BLaER1 (cell line): ENCODE results near the gene AKAP7.
A peak's percentile ranks its signal among the peaks of the same experiment; 100 is the strongest.

Experiments
- H3K27ac ChIP-seq: shearing (Covaris generic); formaldehyde crosslinking; 2 replicates; pipeline ENCODE4 v1.8.1; 2022
- H3K27me3 ChIP-seq: shearing (Covaris generic); formaldehyde crosslinking; 2 replicates; pipeline ENCODE4 v1.8.1; 2022
- H3K36me3 ChIP-seq: shearing (Covaris generic); formaldehyde crosslinking; 2 replicates; pipeline ENCODE4 v1.8.1; 2022
- H3K4me1 ChIP-seq: shearing (Covaris generic); formaldehyde crosslinking; 2 replicates; pipeline ENCODE4 v1.8.1; 2022
- H3K4me2 ChIP-seq: shearing (Covaris generic); formaldehyde crosslinking; 2 replicates; pipeline ENCODE4 v1.8.1; 2022
- H3K4me3 ChIP-seq: shearing (Covaris generic); formaldehyde crosslinking; 2 replicates; pipeline ENCODE4 v1.8.1; 2022
- H3K9ac ChIP-seq: shearing (Covaris generic); formaldehyde crosslinking; 2 replicates; pipeline ENCODE4 v1.8.1; 2022
- H3K9me3 ChIP-seq: shearing (Covaris generic); formaldehyde crosslinking; 2 replicates; pipeline ENCODE4 v1.8.1; 2022
- H4K20me1 ChIP-seq: shearing (Covaris generic); formaldehyde crosslinking; 2 replicates; pipeline ENCODE4 v1.8.1; 2022
- Cebpa-rat ChIP-seq: shearing (Covaris generic); IDR thresholded peaks from 2 replicates; pipeline ENCODE4 v1.8.1; 2022

The AKAP7 gene

DNA sequence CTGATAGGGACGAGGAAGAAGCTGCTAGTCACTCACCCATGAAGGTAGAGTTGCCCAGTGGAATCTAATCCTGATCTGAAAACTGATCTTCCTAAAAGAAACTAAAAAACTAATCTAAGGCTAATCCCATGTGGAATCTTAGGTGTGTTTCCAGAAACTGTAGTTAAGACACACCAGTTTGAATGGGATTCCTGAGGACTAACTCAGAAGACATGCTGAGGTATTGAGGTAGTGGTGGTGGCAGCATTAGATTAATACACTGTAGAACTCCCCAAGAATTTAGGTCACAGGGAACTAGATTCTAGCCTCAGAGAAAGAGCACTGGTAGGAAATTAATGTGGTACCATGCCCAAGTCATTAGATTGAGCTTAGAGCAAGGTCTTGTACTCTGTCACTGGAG is 19.6 kb upstream of the AKAP7 start:
- Histone ChIP-seq H3K4me3 (no peak overlapping the region), H3K27ac (no peak overlapping the region), H4K20me1 (no peaks in the 10 kb centered on the region), H3K4me2 (no peak overlapping the region), H3K36me3 (no peaks in the 10 kb centered on the region), H3K27me3 (no peaks in the 10 kb centered on the region), H3K4me1 (peaks cover 9% of the 10 kb centered on the region; the same call in 1 of the 2 replicates), H3K9me3 (no peaks in the 10 kb centered on the region), H3K9ac (no peak overlapping the region)
- no peak for TF ChIP-seq Cebpa-rat

DNA sequence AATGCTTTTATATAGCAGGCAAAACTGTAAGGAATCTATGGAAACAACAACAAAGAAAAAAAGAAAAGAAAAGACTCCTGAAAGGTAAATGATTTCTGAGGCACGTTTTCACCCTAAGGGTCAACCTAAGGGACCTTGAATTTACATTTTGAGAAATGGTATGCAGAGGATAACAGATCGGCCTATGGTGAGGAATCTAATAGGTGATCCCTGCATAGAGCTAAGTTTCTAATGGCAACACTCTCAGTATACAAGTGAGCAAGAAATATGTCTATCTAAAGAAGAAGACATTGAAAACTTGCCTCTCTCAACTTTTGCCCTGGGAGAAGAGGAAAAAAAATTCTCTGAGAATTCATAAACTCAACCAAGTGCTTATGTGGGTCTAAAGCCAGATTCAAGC is 18.9 kb upstream of the AKAP7 start:
- Histone ChIP-seq H3K4me3 (no peak overlapping the region), H3K27ac (no peak overlapping the region), H4K20me1 (no peaks in the 10 kb centered on the region), H3K9ac (no peak overlapping the region), H3K36me3 (no peaks in the 10 kb centered on the region), H3K27me3 (no peaks in the 10 kb centered on the region), H3K9me3 (no peaks in the 10 kb centered on the region), H3K4me1 (peaks cover 9% of the 10 kb centered on the region; the same call in 1 of the 2 replicates), H3K4me2 (no peak overlapping the region)
- no peak for TF ChIP-seq Cebpa-rat

DNA sequence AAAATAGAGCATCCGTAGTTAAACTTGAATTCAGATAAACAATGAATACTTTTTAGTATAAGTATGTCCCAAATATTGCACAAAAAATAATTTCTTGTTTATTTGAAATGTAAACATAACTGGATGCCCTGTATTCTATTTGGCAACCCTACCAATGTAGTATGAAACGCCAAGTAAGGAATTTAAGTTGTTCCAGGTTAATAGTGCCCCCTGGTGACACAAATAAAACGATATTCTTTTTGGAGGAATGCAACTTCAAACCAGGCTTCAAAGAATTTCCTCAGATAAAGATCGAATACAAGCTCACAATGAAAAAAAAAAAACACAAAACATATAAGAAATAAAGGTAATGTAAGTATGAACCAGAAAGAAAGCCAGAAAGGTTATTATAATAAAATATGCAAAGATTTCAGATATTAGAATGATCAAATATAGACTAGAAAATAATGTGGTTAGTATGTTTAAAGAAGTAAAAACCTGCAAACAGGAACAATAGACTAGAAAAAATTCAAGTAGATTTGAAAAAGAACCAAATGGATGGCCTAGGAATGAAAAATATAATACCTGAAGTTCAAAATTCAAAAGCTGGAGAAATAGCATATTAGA is 18.4 kb upstream of the AKAP7 start:
- H3K27me3 ChIP-seq: no peaks in the 10 kb centered on the region
- no peaks in the 10 kb centered on the region for H4K20me1 ChIP-seq
- no peak overlapping the region for H3K4me2 ChIP-seq
- no peak overlapping the region for H3K4me3 ChIP-seq
- H3K27ac ChIP-seq: no peak overlapping the region
- H3K9me3 ChIP-seq: no peaks in the 10 kb centered on the region
- peaks cover 9% of the 10 kb centered on the region; the same call in 1 of the 2 replicates for H3K4me1 ChIP-seq
- no peak for TF ChIP-seq Cebpa-rat
- no peak overlapping the region for H3K9ac ChIP-seq
- no peaks in the 10 kb centered on the region for H3K36me3 ChIP-seq

DNA sequence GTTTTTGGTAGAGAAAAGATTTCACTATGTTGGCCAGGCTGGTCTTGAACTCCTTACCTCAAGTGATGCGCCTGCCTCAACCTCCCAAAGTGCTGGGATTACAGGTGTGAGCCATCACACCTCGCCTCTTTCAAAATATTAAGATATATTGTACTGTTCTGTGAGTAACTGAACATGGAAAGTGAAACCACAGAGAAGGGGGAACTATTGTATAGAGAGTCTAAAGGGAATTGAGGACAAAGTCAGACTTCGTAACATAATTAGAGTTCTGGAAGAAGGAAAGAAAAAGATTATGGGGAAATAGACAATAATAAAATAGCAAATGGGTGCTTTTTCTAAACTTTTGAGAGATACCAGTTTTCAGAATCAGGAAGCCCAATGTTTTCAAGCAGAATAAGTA is 17.4 kb upstream of the AKAP7 start:
- no peaks in the 10 kb centered on the region for H3K27me3 ChIP-seq
- TF ChIP-seq Cebpa-rat: no peak
- no peaks in the 10 kb centered on the region for H4K20me1 ChIP-seq
- H3K27ac ChIP-seq: no peak overlapping the region
- no peaks in the 10 kb centered on the region for H3K9me3 ChIP-seq
- no peak overlapping the region for H3K4me3 ChIP-seq
- H3K9ac ChIP-seq: no peak overlapping the region
- H3K4me2 ChIP-seq: peak overlapping the region; percentile 24
- H3K36me3 ChIP-seq: no peaks in the 10 kb centered on the region
- peaks cover 9% of the 10 kb centered on the region; the same call in 1 of the 2 replicates for H3K4me1 ChIP-seq

DNA sequence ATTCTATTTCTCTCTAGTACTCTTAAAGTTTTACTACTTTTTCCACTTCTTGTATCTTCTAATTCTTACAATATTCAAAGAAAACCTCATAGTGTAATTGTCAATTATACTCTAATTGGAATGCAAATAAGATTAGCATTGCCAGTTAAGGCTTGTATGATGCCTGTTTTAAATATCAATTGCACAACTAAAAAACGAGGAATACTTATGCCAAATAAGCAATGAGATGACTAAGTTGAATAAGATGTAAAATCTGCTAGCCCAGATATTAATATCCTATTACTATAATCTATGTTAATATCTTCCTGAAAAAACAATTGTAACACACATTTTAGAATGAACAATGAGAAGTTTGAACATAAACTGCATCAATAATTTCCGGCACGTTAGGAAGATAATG is 13.3 kb upstream of the AKAP7 start:
- Histone ChIP-seq H4K20me1 (no peaks in the 10 kb centered on the region), H3K9ac (no peak overlapping the region), H3K4me1 (peaks cover 14% of the 10 kb centered on the region; the same call in 1 of the 2 replicates), H3K4me3 (no peak overlapping the region), H3K27me3 (no peaks in the 10 kb centered on the region), H3K4me2 (no peak overlapping the region), H3K36me3 (no peaks in the 10 kb centered on the region), H3K27ac (no peak overlapping the region), H3K9me3 (no peaks in the 10 kb centered on the region)
- no peak for TF ChIP-seq Cebpa-rat

DNA sequence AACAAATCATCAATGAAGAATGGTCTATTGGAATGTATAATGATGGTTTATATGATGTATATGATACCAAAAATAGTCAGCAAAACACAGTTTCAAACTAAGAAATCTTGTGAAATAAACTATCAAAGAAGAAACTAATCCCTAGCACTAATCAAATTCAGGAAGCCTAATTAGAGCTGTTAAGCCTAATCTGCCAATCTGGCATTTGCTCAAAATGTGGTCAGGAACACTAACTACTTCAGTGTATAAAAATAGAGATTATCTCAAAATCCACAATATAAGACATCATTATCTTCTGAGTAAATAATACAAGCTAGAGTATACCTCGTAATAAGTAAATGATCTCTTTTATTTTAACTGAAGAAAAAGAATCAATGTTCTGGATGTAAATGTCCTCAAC is 12.8 kb upstream of the AKAP7 start:
- Histone ChIP-seq H3K9ac (no peak overlapping the region), H3K27ac (no peak overlapping the region), H4K20me1 (no peaks in the 10 kb centered on the region), H3K4me3 (no peak overlapping the region), H3K4me1 (peaks cover 13% of the 10 kb centered on the region; the same call in 1 of the 2 replicates), H3K27me3 (no peaks in the 10 kb centered on the region), H3K9me3 (no peaks in the 10 kb centered on the region), H3K4me2 (no peak overlapping the region), H3K36me3 (no peaks in the 10 kb centered on the region)
- no peak for TF ChIP-seq Cebpa-rat

DNA sequence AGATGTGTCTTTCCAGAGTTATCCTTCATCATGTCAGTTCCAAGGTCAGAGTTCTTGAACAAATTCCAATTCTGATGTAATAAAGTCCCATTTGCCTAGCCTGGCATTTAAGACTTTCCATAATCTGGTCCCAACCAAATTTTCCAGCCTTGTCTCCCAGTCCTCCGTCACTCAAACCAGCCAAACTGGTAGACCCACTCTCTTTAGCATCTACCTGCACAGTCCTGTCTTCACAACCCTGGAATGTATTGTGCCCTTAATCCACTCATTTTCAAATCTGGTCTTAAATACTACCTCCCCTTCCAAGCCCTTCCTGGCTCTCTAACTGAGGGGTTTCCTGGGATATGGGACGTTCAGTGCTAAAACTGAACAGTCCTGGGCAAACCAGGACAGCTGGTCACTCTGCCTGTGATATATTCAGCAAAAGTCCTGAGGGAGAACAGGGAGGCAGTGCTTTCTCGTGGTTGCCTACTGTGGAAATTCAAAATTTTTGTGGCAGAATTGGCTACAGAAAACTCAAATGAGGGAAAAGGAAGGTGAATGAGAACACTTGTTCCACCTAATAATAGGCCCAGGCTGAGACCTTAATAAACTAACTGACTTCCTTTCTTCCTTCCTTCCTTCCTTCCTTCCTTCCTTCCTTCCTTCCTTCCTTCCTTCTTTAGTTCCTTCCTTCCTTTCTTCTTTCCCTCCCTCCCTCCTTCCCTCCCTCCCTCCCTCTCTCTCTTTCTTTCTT is 10.8 kb upstream of the AKAP7 start:
- Histone ChIP-seq H3K4me1 (peaks cover 5% of the 10 kb centered on the region; the same call in 1 of the 2 replicates), H3K4me2 (peak overlapping the region; percentile 3; the same call in 1 of the 2 replicates)
- TF ChIP-seq Cebpa-rat: no peak

DNA sequence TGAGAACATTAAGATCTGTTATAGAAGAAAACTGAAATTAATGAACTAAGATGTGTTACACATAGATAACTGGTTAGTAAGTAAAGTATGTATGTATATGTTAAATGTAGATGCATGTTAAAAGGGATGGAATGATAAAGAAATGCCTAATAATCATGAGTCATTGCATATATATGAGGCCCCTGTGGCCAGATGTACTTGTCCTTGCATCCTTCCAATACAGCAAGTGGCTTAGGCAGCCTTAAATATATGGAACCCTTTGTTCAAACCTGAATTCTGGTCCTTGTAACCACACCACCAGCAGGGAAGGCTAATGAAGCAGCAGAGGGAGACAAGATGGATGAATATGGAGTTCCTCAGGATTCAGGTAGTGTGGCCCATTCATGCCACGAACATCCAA is 9.8 kb upstream of the AKAP7 start:
- Histone ChIP-seq H3K4me2 (no peak overlapping the region), H3K4me3 (no peak overlapping the region), H3K27ac (no peak overlapping the region), H4K20me1 (no peaks in the 10 kb centered on the region), H3K4me1 (peaks cover 5% of the 10 kb centered on the region; the same call in 1 of the 2 replicates), H3K36me3 (no peaks in the 10 kb centered on the region), H3K9me3 (no peaks in the 10 kb centered on the region), H3K9ac (no peak overlapping the region), H3K27me3 (no peaks in the 10 kb centered on the region)
- no peak for TF ChIP-seq Cebpa-rat

More for the DNA sequence above, 10.8 kb upstream of the AKAP7 start:
- H3K27ac ChIP-seq: no peak overlapping the region
- no peak overlapping the region for H3K4me3 ChIP-seq
- no peaks in the 10 kb centered on the region for H3K36me3 ChIP-seq
- H3K27me3 ChIP-seq: no peaks in the 10 kb centered on the region
- no peaks in the 10 kb centered on the region for H3K9me3 ChIP-seq
- no peak overlapping the region for H3K9ac ChIP-seq
- no peaks in the 10 kb centered on the region for H4K20me1 ChIP-seq

DNA sequence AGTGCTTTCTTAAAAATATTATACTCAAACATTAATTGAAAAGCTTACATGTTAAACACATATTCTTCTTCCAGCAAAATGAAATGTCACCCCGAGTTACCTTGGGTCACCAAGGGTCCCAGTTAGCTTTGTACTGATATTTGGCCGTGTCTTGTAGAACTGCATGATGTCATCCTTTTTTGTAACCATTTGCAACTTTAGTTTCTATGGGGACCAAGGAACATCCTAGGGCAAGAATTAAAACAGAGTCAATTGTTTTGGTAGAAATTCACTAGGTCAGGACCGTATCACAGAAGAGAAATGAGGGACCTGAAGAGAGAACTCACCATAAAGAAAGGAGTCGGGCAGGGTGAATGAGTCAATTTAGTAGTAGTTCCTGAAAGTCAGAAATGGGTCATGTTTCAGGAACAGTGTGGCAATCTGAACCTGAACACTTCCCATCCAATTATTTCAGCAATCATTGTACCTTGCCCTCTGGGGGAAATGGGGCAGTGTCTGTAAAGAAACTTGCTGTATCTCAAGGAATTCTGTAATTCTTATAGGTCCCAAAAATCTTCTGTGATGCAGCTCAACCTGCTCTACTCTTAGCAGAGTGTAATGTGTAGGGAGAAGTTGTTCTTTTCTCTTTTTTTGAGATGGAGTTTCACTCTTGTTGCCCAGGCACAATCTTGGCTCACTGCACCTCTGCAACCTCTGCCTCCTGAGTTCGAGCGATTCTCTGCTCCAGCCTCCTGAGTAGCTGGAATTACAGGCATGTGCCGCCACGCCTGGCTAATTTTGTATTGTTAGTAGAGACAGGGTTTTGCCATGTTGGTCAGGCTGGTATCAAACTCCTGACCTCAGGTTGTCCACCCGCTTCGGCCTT is 5.3 kb upstream of the AKAP7 start:
- Histone ChIP-seq H3K27me3 (peaks cover 13% of the 10 kb centered on the region; the same call in 1 of the 2 replicates), H3K4me3 (no peak overlapping the region), H3K9me3 (no peaks in the 10 kb centered on the region), H3K4me1 (peaks cover 9% of the 10 kb centered on the region), H4K20me1 (no peaks in the 10 kb centered on the region), H3K9ac (no peak overlapping the region), H3K27ac (no peak overlapping the region), H3K4me2 (no peak overlapping the region), H3K36me3 (no peaks in the 10 kb centered on the region)
- no peak for TF ChIP-seq Cebpa-rat
